GM21515 (cell line): ENCODE results near the gene NPM1.

ENCODE experiments used
- ATAC-seq: cut with Tn5 transposase; IDR thresholded peaks from one replicate; pipeline ENCODE4 v1.9.1; 2021; ENCODE audit not compliant: unreplicated experiment

NPM1 gene

GRCh38 chr5:171427318-171428167 is 39.9 kb downstream of the NPM1 start:
- ATAC-seq: no peak

DNA sequence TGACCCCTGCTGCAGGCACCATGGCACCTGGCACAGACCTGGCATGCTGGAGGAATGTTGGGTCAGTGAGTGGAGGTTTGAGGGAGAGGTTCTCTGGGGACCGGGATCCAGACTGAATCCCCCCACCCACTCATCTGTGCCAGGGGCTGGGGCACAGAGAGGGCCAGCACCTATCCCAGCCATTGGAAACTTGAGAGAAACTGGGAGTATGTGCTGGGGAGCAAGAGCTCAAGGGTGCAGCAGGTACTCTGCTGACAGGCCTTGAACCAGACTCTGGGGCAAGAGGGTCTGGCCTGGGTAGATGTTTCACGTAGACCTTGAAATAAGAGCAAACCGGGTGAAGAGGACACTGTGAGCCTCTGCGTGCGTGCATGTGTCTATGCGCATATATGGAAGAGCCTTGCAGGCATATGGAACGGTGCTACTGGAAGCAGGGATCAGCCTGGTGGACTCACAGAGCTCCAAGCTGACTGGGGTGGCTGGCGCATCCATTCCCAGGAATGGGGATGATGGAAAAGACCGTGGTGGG is 40.6 kb downstream of the NPM1 start:
- no peak for ATAC-seq

DNA sequence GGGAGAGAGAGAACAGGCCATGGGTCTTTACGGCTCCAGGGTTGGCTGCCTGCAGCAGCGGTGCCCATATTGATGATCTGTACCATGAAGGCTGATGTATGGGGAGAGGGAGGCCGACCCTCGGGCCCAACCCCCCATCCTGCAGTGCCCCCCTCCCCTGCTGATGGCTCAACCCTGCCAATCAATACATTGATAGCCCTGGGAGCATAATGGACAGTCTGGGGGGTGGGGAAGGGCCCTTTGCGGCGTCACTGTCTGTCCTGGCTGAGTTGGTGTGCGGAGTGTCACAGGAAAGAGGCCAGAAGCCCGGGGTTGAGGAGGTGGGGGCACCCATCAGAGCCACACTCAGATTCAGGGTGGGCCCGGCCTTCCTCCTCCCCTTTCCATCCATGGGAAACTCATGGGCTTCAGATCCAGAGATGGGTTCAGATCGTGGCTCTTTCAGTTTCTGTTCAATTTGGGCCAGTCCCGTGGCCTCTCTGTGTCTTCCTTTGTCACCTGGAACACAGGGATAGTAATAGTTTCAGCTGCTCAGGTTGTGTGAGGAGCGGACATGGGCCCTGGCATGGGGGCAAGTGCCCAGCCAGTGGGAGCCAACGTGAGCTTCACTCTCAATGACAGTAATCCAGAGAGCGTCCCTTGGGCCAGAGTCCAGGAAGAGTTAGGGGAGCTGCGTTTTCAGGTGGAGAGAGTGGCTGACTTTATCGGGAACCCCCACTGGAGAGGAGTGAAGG is 41.3 kb downstream of the NPM1 start:
- no peak for ATAC-seq

- no peak for ATAC-seq
Measured at GRCh38 chr5:171429543-171429910, 41.9 kb downstream of the NPM1 start.

DNA sequence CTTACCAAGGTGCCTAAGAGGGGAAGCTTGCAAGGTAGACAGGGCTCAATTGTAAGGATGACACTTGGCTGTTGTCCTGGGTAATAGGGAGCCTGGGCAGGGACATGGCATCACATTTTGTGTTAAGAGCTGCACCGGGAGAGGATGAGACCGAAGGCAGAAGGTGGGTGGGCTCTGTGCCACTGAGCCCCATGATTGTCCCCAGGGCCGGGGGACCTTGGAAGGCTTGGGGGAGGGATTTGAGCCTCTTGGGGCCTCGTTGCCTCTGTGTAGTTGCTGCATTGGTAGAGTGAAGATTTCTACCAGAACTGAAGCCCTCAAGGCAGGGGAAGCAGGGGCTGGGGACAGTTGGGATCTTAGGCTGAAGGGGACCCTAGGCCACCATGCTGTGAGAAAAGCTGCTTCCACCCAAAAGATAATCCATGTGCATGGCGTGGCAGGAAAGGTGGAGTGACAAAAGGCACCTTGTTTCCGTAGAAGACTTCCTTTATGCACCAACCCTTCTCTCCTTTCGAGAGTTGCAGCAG is 43.7 kb downstream of the NPM1 start:
- no peak for ATAC-seq

DNA sequence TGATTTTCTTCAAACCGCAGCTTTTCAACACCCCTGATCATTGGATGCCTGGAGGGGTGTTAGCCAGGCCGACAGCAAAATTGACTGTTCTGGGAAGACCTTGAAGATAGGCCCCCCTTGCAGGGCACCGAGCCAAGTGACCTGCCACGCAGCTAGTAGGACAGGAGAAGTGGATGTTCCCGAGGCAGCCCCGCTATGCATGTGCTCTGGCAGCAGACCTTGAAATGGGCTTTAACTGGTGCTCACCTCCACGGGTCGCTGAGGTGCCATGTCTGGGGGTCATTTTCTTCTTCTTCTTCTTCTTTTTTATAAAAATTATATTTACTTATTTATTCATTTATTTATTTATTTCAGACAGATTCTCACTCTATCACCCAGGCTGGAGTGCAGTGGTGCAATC is 44.4 kb downstream of the NPM1 start:
- no peak for ATAC-seq

- ATAC-seq: no peak
Measured at GRCh38 chr5:171432583-171433351, 45.1 kb downstream of the NPM1 start.

DNA sequence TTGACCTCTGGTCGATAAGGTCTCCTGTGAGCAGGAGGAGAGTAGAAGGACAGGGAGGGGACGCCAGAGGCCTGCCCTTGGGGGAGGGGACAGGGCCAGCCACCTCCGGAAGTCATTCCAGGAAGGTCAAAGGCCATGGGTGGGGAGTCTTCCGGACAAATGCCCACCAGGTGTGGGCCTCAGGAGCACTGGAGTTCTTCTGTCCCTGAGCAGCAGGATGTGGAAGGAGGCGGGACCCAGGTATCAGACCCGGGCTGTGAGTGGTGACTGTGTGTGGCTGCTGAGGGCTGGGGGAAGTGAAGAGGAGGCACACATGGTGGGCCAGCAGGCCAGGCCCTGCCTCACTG is 45.7 kb downstream of the NPM1 start:
- ATAC-seq: no peak

GRCh38 chr5:171433982-171434676 is 46.5 kb downstream of the NPM1 start:
- ATAC-seq: no peak

DNA sequence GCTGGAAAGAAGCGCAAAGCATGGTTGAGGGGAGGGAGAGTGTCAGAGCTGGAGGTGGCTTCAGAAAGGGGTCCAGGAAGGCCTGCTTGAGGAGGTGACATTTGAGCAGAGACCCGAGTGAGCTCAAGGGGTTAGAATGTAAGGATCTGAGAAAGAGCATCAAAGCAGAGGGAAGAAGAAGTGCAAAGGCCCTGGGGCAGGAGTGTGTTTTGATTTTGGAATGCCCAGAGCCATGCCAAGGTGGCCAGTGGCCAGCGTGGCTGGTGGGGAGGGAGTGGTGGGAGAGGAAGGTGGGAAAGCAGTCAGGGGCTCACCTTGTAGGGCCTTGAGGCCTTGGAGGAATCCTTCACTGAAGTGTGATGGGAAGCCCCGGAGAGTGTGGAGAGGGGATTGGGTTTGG is 47.2 kb downstream of the NPM1 start:
- no peak for ATAC-seq

GRCh38 chr5:171435908-171436307 is 48.3 kb downstream of the NPM1 start:
- no peak for ATAC-seq

GRCh38 chr5:171436804-171437285 is 49.2 kb downstream of the NPM1 start:
- no peak for ATAC-seq

DNA sequence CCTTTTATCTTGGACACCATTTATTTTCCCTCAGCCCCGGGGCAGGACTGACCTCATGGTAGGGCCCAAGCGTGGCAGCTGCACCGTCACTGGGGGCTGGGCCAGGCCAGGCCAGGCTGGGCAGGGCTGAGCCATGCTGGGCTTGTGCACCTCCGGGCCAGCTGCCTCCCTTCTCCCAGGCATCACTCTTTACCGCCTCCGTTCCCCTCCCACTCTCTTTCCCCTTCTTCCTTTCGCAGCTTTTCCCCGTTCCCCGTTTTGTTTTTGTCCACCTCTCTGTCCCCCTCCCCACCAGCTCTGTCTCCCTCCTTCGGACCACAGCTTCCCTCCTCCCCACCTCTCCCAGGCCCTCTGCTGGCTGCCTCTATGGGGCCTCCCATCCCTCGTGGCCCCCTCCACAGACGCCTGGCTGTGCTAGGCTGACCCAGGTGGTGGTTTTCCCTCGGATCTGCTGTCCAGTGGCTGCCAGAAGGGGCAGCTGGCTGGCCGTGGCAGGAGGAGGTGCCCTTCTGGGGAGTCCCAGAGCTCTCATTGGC is 49.7 kb downstream of the NPM1 start:
- ATAC-seq: no peak

DNA sequence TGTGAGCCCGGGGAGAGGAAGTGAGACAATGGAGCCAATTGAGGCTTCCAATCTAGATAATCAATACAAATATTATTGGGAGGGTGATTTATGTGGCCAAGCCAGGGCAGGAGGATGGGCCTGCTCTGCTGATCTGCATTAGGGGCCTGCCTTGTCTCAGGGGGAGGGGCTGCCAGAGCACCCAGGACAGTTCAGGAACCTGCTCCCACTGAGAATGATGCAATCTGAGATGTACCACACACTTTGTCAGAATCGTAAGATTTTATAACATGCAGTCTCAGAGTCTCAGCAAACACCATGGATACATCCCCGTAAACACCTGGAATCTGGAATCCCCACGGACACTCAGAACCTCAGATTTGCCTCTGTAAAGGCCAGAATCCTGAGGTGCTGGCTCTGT is 51.1 kb downstream of the NPM1 start:
- no peak for ATAC-seq

- ATAC-seq: no peak
Measured at GRCh38 chr5:171441246-171441791, 53.7 kb downstream of the NPM1 start.

- no peak for ATAC-seq
Measured at GRCh38 chr5:171442287-171443042, 54.8 kb downstream of the NPM1 start.

GRCh38 chr5:171444582-171444981 is 56.9 kb downstream of the NPM1 start:
- no peak for ATAC-seq

GRCh38 chr5:171445644-171446516 is 58.2 kb downstream of the NPM1 start:
- no peak for ATAC-seq
